ENCODE results near the gene MYB. TPM values are rescaled to one million over a fixed set of nuclear protein-coding genes. Genes with fewer than 3 reads are reported as not detected.
A peak's percentile ranks its signal among the peaks of the same experiment; 100 is the strongest.

The MYB gene
- total and polyA plus RNA-seq, 2 experiments from 2014 or later, result 4.2 to 7.9 TPM

GRCh38 chr6:135256866-135257265, 75.8 kb downstream of the MYB start:
- Histone ChIP-seq H4K20me1 (replicated peaks; ENCODE audit: insufficient read depth) (no peaks in the 10 kb centered on the region), H3K79me2 (replicated peaks; ENCODE audit: insufficient read depth) (no peaks in the 10 kb centered on the region), H3K27ac (ENCODE audit: low read depth) (0 out of 2 replicates have a peak overlapping the region, but pooled peaks have one; percentile 12), H3K4me2 (no peak overlapping the region), H2AFZ (no peak overlapping the region), H3K9me2 (ENCODE audit: insufficient read depth) (peaks cover 27% of the 10 kb centered on the region), H3K36me3 (ENCODE audit: insufficient read depth) (no peaks in the 10 kb centered on the region; the same call in 1 of the 2 replicates), H3K4me1 (ENCODE audit: insufficient read depth) (peaks cover 16% of the 10 kb centered on the region), H3K27me3 (ENCODE audit: insufficient read depth) (no peaks in the 10 kb centered on the region), H3K4me3 (no peak overlapping the region), H3F3A (replicated peaks; ENCODE audit: low read depth) (no peaks in the 10 kb centered on the region)
- no peak overlapping the region for H3K27ac Mint-ChIP-seq
- H3K36me3 Mint-ChIP-seq (ENCODE audit: low read depth), result no peaks in the 10 kb centered on the region; the same call in 1 of the 3 replicates
- ATAC-seq (no peak), DNase-seq (ENCODE audit: low spot score) (no peak)
- TF ChIP-seq STAT1 (IDR thresholded peaks at IDR 0.05; ENCODE audit: unreplicated experiment), result no peak
- no peak for TF ChIP-seq ETS1 (IDR thresholded peaks at IDR 0.05)
- TF ChIP-seq EZH2 (IDR thresholded peaks at IDR 0.05; ENCODE audit: low read depth, unreplicated experiment), result no peak
- no peak for TF ChIP-seq ZNF462 (CRISPR knock-in tag; IDR thresholded peaks at IDR 0.05)
- no peak for TF ChIP-seq EZH2phosphoT487 (IDR thresholded peaks at IDR 0.05; ENCODE audit: unreplicated experiment)
- TF ChIP-seq JUNB (IDR thresholded peaks at IDR 0.05; ENCODE audit: unreplicated experiment), result no peak
- TF ChIP-seq CTCF (conservative IDR thresholded peaks at IDR 0.05; ENCODE audit: low read depth in 2 of 2), result no peak
- TF ChIP-seq CREB1 (CRISPR knock-in tag; IDR thresholded peaks at IDR 0.05; ENCODE audit: low read depth), result no peak
- no peak for TF ChIP-seq REST (IDR thresholded peaks at IDR 0.05; ENCODE audit: unreplicated experiment)
- no peak for TF ChIP-seq POLR2AphosphoS5 (IDR thresholded peaks at IDR 0.05; ENCODE audit: low read depth)
- no peak for TF ChIP-seq ZNF114 (CRISPR knock-in tag; IDR thresholded peaks at IDR 0.05)
- TF ChIP-seq ZNF331 (CRISPR knock-in tag; IDR thresholded peaks at IDR 0.05; ENCODE audit: low read depth), result no peak
- TF ChIP-seq NANOG (IDR thresholded peaks at IDR 0.05; ENCODE audit: borderline replicate concordance), result no peak
- no peak overlapping the region for H3K4me3 Mint-ChIP-seq
- peaks cover 8% of the 10 kb centered on the region; the same call in 2 of the 3 replicates for H3K9me3 Mint-ChIP-seq
- H3K4me1 Mint-ChIP-seq, result peaks cover 25% of the 10 kb centered on the region
- no peaks in the 10 kb centered on the region for H3K27me3 Mint-ChIP-seq (ENCODE audit: insufficient read depth, low read depth, poor library complexity)

All from GM23338 (cell line).